ENCODE data around the gene RASL11A.

GRCh38 chr13:27269114-27269665 is 1.4 kb upstream of the RASL11A start:
- TF ChIP-seq CTCF (IDR thresholded peaks at IDR 0.05) (no peak), POLR2A (IDR thresholded peaks at IDR 0.05) (no peak)
